ENCODE measurements around the gene EFNA2. TPM values are rescaled to one million over a fixed set of nuclear protein-coding genes. Genes with fewer than 3 reads are reported as not detected.

EFNA2 gene
- total RNA-seq, 1 donor from 2014 or later: 14.6 TPM

GRCh38 chr19:1336079-1336684, 50.5 kb downstream of the EFNA2 start:
- TF ChIP-seq, protein P1, sequence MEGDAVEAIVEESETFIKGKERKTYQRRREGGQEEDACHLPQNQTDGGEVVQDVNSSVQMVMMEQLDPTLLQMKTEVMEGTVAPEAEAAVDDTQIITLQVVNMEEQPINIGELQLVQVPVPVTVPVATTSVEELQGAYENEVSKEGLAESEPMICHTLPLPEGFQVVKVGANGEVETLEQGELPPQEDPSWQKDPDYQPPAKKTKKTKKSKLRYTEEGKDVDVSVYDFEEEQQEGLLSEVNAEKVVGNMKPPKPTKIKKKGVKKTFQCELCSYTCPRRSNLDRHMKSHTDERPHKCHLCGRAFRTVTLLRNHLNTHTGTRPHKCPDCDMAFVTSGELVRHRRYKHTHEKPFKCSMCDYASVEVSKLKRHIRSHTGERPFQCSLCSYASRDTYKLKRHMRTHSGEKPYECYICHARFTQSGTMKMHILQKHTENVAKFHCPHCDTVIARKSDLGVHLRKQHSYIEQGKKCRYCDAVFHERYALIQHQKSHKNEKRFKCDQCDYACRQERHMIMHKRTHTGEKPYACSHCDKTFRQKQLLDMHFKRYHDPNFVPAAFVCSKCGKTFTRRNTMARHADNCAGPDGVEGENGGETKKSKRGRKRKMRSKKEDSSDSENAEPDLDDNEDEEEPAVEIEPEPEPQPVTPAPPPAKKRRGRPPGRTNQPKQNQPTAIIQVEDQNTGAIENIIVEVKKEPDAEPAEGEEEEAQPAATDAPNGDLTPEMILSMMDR (IDR thresholded peaks at IDR 0.05; ENCODE audit: unreplicated experiment): no peak
- Mint-ChIP-seq H3K27ac (ENCODE audit: unreplicated experiment) (no peak overlapping the region), H3K4me3 (ENCODE audit: unreplicated experiment) (no peak overlapping the region), H3K36me3 (ENCODE audit: low read depth, unreplicated experiment) (no peaks in the 10 kb centered on the region), H3K4me1 (ENCODE audit: unreplicated experiment) (no peaks in the 10 kb centered on the region), H3K9me3 (ENCODE audit: unreplicated experiment) (no peaks in the 10 kb centered on the region), H3K27me3 (ENCODE audit: unreplicated experiment) (peaks cover 7% of the 10 kb centered on the region)
- DNase-seq (ENCODE audit: low spot score): no peak

- H3K4me1 Mint-ChIP-seq (ENCODE audit: unreplicated experiment): peaks cover 3% of the 10 kb centered on the region
- no peaks in the 10 kb centered on the region for H3K9me3 Mint-ChIP-seq (ENCODE audit: unreplicated experiment)
- no peak for DNase-seq (ENCODE audit: low spot score)
- peaks cover 4% of the 10 kb centered on the region for H3K36me3 Mint-ChIP-seq (ENCODE audit: low read depth, unreplicated experiment)
- H3K4me3 Mint-ChIP-seq (ENCODE audit: unreplicated experiment): no peak overlapping the region
- no peak overlapping the region for H3K27ac Mint-ChIP-seq (ENCODE audit: unreplicated experiment)
- TF ChIP-seq, protein P1 (IDR thresholded peaks at IDR 0.05; ENCODE audit: unreplicated experiment): no peak
- peaks cover 6% of the 10 kb centered on the region for H3K27me3 Mint-ChIP-seq (ENCODE audit: unreplicated experiment)
Measured at GRCh38 chr19:1340681-1341469, 55.2 kb downstream of the EFNA2 start.

DNA sequence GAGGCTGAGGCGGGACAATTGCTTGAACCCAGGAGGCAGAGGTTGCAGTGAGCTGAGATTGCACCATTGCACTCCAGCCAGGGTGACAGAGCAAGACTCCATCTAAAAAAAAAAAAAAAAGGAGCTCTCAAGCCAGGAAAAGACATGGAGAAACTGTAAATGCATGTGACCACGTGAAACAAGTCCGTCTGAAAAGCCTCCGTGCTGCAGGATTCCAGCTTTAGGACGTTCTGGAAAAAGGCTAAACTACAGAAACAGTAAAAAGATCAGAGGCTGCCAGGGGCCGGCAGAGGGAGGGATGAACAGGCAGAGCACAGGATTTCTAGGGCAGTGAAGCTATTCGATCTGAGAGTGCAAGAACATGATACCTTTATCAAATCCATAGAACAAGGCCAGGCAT, 57.4 kb downstream of the EFNA2 start:
- H3K27ac Mint-ChIP-seq (ENCODE audit: unreplicated experiment): no peak overlapping the region
- H3K36me3 Mint-ChIP-seq (ENCODE audit: low read depth, unreplicated experiment): peaks cover 4% of the 10 kb centered on the region
- peaks cover 3% of the 10 kb centered on the region for H3K4me1 Mint-ChIP-seq (ENCODE audit: unreplicated experiment)
- TF ChIP-seq, protein P1 (IDR thresholded peaks at IDR 0.05; ENCODE audit: unreplicated experiment): no peak
- DNase-seq (ENCODE audit: low spot score): no peak
- no peaks in the 10 kb centered on the region for H3K9me3 Mint-ChIP-seq (ENCODE audit: unreplicated experiment)
- H3K4me3 Mint-ChIP-seq (ENCODE audit: unreplicated experiment): no peak overlapping the region
- H3K27me3 Mint-ChIP-seq (ENCODE audit: unreplicated experiment): peaks cover 7% of the 10 kb centered on the region

GRCh38 chr19:1349211-1349610, 63.5 kb downstream of the EFNA2 start:
- no peak overlapping the region for H3K27ac Mint-ChIP-seq (ENCODE audit: unreplicated experiment)
- no peaks in the 10 kb centered on the region for H3K9me3 Mint-ChIP-seq (ENCODE audit: unreplicated experiment)
- no peak for DNase-seq (ENCODE audit: low spot score)
- H3K4me1 Mint-ChIP-seq (ENCODE audit: unreplicated experiment): peaks cover 3% of the 10 kb centered on the region
- peaks cover 4% of the 10 kb centered on the region for H3K36me3 Mint-ChIP-seq (ENCODE audit: low read depth, unreplicated experiment)
- peaks cover 4% of the 10 kb centered on the region for H3K27me3 Mint-ChIP-seq (ENCODE audit: unreplicated experiment)
- TF ChIP-seq, protein P1 (IDR thresholded peaks at IDR 0.05; ENCODE audit: unreplicated experiment): no peak
- no peak overlapping the region for H3K4me3 Mint-ChIP-seq (ENCODE audit: unreplicated experiment)

DNA sequence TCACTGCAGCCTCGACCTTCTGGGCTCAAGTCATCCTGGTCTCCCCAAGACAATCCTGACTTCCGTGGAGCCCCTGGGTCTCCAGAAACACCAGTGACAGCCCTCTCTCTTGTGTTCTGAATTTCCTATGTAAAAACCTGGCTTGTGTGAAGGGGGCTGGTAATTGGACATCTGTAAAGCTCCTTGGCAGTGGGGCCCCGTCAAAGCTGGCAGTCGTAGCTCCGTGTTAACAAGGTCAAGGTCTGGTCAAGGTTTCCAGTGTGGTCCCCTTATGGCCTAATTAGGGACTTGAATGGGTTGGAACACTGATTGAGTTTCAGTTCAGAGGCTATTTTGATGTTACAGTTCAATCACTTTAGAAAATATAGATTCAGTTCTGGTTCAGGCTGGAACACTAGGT, 65.2 kb downstream of the EFNA2 start:
- Mint-ChIP-seq H3K36me3 (ENCODE audit: low read depth, unreplicated experiment) (peaks cover 3% of the 10 kb centered on the region), H3K9me3 (ENCODE audit: unreplicated experiment) (no peaks in the 10 kb centered on the region), H3K4me3 (ENCODE audit: unreplicated experiment) (no peak overlapping the region), H3K4me1 (ENCODE audit: unreplicated experiment) (peaks cover 4% of the 10 kb centered on the region), H3K27ac (ENCODE audit: unreplicated experiment) (no peak overlapping the region), H3K27me3 (ENCODE audit: unreplicated experiment) (peaks cover 4% of the 10 kb centered on the region)
- TF ChIP-seq, protein P1 (IDR thresholded peaks at IDR 0.05; ENCODE audit: unreplicated experiment): no peak
- no peak for DNase-seq (ENCODE audit: low spot score)

All from endothelial cell (in vitro differentiated cells).